Stimulated activated CD4-positive, alpha-beta T cell treated with anti-CD3 and anti-CD28 coated beads, TNF-alpha, amount 100 ng/mL, for 1 hour (primary cell): Measurements from ENCODE around the gene ZNF385B.
A peak's percentile ranks its signal among the peaks of the same experiment; 100 is the strongest.

ENCODE experiments used
- DNase-seq, 3 donors: peaks; one replicate each; pipeline ENCODE4 v3.0.0-alpha.2; 2020; ENCODE audit warnings: low read depth in 3 of 3, low spot score in 1 of 3

ZNF385B gene

GRCh38 chr2:179410552-179411356, 450.7 kb downstream of the ZNF385B start:
- DNase-seq: peak in 1 of 3 donors; percentile 3

DNA sequence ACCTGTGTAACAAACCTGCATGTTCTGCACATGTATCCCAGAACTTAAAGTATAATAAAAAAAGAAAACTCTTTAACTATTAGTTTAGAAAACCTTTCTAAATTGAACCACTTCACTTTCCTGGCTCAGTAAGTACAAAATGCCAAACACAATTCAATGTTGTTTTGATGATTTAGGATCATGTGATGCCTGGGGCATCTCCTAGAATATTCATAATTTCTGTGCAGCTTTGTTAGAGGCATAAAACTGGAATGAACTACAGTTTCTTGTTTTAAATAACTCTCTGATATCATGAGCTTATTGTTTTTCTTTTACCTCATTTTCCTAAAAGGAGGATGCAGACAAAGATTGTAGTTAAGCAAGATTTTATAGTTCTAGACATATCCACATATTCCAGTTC, 457.8 kb downstream of the ZNF385B start:
- DNase-seq: no peak

DNA sequence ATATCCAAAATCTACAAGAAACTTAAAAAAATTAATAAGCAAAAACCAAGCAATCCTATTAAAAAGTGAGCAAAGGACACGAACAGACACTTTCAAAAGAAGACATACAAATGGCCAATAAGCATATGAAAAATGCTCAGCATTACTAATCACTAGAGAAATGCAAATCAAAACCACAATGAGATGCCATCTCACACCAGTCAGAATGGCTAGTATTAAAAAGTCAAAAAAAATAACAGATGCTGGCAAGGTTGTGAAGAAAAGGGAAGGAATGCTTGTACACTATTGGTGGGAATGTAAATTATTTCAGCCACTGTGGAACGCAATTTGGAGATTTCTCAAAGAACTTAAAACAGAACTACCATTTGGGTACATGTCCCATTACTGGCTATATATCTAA, 467.9 kb downstream of the ZNF385B start:
- no peak for DNase-seq
